HG03108 (cell line): ENCODE results near the gene SF1.

Experiments used
- ATAC-seq: cut with Tn5 transposase; IDR thresholded peaks from one replicate; pipeline ENCODE4 v1.9.1; 2021; ENCODE audit warnings: moderate library complexity; ENCODE audit not compliant: unreplicated experiment

Gene SF1

GRCh38 chr11:64762674-64763525 lies 15.4 kb downstream of the SF1 start:
- ATAC-seq = no peak

GRCh38 chr11:64762277-64762673 lies 16.1 kb downstream of the SF1 start:
- no peak for ATAC-seq

GRCh38 chr11:64760759-64761420 lies 17.5 kb downstream of the SF1 start:
- no peak for ATAC-seq

- ATAC-seq = no peak
These were observed 18.3 kb downstream of the SF1 start, which contains the start of gene PYGM for GRCh38 chr11:64759722-64760719. Gene PYGM, minus strand, starts transcription at chr11:64759974. Its CDS starts 76 bp downstream, at chr11:64759898.

- ATAC-seq = no peak
These were observed 19.1 kb downstream of the SF1 start for GRCh38 chr11:64759131-64759721.

GRCh38 chr11:64758330-64759079 lies 19.8 kb downstream of the SF1 start:
- ATAC-seq = no peak

- ATAC-seq = no peak
These were observed 20.6 kb downstream of the SF1 start for GRCh38 chr11:64757549-64758329.

GRCh38 chr11:64755681-64756361 lies 22.5 kb downstream of the SF1 start:
- no peak for ATAC-seq

GRCh38 chr11:64754919-64755662 lies 23.3 kb downstream of the SF1 start:
- ATAC-seq = no peak

- ATAC-seq = no peak
These were observed 24.0 kb downstream of the SF1 start for GRCh38 chr11:64754124-64754918.

GRCh38 chr11:64753380-64754123 lies 24.8 kb downstream of the SF1 start:
- ATAC-seq = no peak

- no peak for ATAC-seq
These were observed 25.3 kb downstream of the SF1 start for GRCh38 chr11:64753019-64753379.

- ATAC-seq = no peak
These were observed 26.0 kb downstream of the SF1 start for GRCh38 chr11:64752175-64752970.

- ATAC-seq = no peak
These were observed 26.8 kb downstream of the SF1 start for GRCh38 chr11:64751580-64751979.

GRCh38 chr11:64751136-64751535 lies 27.2 kb downstream of the SF1 start:
- ATAC-seq = no peak
